HG03442 (cell line): ENCODE results near the gene SYNCRIP.
A peak's percentile ranks its signal among the peaks of the same experiment; 100 is the strongest.
"Not testable (repeated sequence)": the region's sequence is repeated elsewhere in the genome, so short reads cannot be mapped to it uniquely, and the experiment has no call there.

Experiments used
- ATAC-seq: cut with Tn5 transposase; IDR thresholded peaks from one replicate; pipeline ENCODE4 v1.9.1; 2021; ENCODE audit warnings: mild to moderate bottlenecking, moderate library complexity; ENCODE audit not compliant: unreplicated experiment

The SYNCRIP gene

DNA sequence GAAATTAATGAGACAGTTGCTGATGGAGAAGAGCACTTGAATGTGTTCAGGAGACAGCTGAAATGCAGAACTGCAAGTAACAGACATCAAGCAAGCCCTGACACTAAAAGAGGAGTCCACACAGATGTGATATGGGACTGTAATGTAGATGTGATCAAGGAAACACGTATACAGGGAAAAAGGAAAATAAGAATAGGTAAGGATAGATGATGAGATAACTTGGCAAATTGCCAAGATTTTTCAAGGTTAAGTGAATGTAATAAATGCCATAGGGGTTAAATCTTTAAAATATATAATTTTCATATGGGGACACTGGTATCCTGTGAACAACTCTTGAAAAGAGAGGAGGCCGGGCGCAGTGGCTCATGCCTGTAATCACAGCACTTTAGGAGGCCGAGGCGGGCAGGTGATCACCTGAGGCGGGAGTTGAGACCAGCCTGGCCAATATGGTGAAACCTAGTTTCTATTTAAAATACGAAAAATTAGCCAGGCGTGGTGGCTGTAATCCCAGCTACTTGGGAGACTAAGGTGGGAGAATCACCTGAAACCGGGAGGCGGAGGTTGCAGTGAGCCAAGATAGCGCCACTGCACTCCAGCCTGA lies 41.9 kb downstream of the SYNCRIP start:
- ATAC-seq, result no peak

DNA sequence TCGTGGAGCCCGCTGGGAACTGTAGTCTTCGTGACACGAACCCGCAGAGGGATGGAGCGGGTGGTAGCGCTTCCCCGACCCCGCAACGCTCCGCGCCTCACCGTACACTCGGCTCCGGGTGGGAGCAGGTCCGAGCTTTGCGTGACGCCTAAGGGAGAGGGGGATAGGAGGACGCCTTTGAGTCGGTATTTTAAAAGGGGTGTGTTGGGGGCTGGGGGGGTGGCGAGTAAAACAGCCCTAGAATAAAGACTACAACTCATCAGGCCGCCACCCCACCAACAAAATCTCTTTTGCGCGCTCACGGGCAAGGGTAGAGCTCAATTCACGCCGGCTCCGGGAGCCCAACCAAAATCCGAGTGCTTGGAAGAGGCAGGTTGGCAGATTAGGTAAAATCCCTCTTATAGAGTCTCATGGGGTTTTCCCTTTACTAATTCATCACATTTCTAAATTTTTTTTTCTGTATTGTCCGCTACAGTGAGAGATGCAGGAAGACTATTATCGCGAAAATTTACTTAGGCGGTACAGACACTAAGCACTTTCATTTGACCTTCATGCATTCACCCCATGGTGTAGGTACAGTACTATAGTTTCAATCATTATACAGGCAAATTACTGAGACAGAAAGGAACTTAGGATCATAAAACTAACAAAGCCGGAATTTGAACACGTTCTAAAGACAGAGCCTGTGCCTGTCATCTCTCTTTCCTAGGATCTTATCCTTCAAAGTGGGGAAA lies 48.3 kb downstream of the SYNCRIP start:
- peak; percentile 5 for ATAC-seq

DNA sequence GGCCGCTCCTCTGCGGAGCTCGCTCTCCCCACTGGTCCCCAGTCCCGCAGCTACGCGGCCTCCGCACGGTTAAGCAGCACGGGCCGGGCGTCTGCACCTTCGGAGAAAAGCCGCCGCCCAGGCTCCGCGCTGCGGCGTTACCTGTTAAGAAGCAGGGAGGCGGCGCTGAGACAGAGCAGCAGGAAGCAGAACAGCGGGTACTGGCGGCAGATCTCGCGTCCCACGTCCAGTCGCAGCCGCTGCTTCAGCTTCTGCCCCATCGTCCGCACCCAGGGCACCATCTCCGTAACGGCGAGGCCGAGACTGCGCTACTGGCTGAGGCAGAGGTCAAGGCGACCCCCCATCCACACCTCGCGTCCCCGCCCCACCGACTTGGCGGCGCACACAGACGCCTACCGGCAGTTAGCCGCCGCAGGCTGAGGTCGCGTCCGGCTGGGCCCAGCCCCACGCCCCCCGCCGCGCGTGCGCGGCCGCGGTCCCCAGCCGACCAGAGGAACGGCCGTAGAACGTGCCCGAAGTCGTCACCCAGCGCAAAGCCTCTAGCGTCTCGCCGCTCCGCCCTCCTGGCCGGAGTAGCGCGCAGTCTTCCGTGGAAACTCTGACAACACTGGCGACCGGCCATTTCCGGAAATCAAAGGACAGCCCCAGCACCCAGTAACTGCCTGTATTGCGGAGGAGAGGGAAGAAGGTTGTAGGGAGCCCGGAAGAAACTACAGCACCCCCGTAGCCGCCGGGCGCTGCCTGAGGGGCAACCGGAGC lies 49.1 kb downstream of the SYNCRIP start, which contains the start of gene SNX14:
Gene SNX14 (minus strand): TSS at position 421 of the 759 bp plus-strand sequence. CDS start 140 bp downstream, at position 281.
- peak; percentile 89 for ATAC-seq

DNA sequence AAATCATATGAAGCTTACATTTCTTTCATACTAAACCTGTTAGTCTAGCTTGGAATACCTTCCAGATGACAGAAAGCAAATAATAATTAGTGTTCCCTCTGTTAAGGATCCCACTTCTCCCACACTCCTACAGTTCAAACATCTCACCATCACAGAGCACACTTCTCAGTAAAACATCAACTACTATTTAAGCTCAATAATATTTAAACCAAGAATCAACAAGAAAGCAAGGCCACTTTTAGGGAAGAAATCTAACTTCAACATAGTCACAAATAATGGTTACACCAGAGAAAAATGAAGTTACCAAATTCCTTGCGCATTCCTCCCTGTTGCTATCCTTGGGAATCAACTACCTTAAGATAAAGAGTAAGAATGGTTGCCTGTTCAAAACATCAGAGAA lies 50.7 kb downstream of the SYNCRIP start:
- ATAC-seq, result no peak

DNA sequence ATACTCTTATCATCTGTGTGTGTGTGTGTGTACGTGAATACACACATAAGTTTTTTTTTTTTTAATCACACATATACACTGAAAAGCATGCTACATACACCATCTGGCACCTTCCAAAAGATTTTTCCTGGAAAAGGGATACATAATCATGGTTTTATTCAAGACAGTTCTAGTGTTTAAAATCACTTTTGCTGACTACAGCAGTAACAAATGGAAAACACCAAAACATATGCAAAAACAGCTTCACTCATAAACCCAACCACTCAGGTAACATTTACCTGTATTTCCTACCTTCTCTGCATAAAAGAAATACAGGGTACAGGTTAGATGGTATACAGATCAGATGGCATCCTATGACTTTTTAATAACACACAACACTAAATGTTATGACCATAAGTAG lies 51.5 kb downstream of the SYNCRIP start:
- ATAC-seq, result no peak

DNA sequence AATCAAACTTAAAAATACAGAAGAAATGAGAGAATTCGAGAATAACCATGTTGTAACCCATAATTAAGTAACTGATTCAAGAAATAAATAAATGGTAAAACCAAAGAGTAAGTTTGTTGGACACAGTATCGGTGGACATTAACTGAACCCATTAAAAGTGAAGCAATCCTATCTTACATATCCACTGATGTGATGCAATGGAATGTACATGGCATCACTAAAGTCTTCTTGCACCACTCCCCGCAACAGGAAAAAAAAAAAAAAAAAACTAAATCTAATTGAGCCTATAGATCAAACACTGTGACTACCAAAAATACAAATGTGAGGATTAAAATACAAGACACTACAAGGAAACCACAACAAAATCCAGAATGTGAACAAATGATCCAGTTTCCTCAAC lies 56.9 kb downstream of the SYNCRIP start:
- ATAC-seq, result no peak

DNA sequence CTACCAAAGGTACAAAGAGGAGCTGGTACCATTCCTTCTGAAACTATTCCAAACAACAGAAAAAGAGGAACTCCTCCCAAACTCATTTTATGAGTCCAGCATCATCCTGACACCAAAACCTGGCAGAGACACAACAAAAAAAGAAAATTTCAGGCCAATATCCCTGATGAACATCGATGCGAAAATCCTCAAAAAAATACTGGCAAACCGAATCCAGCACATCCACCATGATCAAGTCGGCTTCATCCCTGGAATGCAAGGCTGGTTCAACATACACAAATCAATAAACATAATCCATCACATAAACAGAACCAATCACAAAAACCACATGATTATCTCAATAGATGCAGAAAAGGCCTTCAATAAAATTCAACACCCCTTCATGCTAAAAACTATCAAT lies 59.9 kb downstream of the SYNCRIP start:
- not testable (repeated sequence) for ATAC-seq

DNA sequence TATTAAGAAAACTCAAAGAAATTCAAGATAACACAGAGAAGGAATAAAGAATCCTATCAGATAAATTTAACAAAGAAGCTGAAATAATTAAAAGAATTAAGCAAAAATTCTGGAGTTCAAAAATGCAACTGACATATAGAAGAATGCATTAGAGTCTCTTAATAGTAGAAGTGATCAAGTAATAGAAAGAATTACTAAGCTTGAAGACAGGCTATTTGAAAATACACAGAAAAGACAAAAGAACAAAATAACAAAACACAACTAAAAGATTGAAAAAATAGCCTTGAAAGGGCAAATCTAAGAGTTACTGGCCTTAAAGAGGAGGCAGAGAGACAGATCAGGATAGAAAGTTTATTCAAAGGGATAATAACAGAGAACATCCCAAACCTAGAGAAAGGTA lies 61.1 kb downstream of the SYNCRIP start:
- ATAC-seq, result no peak

DNA sequence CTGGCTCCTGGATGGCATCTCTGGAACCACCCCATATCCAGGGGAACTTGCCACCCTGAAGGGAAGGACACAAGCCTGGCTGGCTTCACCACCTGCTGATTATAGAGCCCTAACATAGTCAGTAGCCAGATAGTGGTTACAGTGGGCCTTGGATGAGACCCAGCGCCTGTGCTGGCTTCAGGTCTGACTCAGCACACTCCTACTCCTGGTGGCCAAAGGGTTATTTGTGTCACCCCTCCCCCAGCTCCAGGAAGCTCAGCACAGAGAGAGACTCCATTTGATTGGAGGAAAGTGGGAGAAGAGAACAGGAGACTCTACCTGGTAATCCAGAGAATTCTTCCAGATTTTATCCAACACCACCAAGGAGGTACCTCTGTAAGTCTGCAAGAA lies 61.8 kb downstream of the SYNCRIP start:
- ATAC-seq, result peak; percentile 97

DNA sequence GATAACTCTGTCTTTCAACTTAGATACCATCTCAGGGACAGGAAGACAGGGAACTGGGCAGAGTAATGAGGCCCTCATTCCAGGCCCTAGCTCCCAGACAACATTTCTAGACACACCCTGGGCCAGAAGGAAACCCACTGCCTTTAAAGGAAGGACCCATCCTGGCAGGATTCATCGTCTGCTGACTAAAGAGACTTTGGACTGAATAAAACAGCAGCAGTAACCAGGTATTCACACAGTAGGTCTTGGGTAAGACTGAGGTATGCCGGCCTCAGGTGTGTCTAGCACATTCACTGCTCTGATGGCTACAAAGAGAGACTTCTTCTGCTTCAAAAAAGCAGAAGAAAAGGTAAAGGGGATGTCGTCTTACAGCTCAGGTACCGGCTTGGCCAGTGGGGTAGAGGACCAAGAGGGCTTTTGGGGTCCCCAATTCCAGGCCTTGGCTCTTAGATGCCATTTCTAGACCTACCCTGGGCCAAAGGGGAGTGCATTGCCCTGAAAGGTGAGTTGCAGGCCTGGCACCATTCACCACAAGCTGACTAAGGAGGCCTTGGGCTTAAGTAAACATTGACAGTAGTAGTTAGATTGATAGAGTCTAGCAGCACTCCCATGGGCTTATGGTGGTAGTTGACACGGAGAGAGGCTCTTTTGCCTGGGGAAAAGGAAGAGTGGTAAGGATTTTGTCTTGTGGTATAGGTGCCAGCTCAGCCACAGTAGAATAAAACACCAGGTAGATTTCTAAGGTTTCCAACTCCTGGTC lies 62.4 kb downstream of the SYNCRIP start:
- no peak for ATAC-seq

DNA sequence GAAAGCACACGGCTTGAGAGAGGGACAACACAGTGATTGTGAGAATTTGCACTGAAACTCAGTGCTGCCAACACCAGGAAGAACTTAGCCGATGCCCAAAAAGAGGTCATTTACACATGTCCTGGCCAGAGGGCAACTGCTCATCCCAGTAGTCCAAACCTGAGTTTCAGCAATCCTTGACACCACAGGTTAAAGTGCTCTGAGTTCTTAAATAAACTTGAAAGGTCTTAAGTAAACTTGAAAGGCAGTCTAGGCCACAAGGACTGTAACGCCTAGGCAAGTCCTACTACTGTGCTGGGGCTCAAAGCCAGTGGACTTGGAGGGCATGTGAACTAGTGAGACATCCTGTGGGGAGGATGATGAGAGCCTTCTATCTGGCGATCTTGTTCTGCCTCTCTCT lies 63.1 kb downstream of the SYNCRIP start:
- ATAC-seq, result no peak

DNA sequence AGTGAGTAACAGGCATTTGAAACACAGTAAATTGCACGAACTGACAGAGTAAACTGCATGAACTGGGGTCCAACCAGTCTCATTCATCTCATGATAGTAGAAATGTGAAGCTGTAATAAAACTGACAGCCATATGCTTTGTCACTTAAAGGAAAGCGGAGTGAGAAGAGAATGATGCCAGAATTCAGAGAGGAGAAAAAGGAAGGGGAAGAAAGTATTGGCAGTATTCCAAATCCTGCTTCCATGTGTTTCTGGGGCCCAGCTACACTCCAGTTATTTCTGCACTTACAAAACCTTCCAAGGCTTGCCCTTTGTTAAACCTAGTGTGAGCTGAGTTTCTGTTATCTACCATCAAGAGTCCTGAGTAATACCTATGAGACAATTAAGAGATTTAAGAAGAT lies 66.2 kb downstream of the SYNCRIP start:
- no peak for ATAC-seq

DNA sequence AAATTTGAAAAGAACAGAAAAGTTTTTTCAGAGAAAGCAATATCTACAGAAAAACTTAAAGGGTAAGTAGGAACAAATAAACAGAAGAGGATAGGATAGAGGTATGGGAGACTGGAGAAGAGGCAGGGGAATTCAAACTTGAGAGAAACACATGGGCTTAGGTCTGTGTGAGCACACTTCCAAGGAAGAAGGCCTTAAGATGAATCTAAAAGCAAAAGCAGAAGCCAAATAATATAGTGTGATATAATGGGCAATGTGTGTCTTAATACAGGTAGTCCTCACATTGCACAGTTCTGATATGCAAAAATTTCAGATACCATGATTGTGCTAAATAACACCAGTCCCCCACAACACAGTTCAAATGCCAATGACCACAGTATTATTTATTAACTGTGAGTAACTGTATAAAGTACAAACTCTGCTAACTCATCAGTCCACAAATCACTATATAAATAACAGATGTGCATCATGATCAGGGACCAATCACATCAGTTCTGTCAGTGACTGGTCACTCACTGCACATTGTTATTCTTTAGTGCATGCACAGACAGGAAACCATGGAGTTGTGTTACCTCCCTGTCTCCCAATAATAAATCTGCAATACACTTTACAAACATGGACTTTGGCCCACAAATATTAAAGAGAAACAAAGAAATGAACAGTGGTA lies 67.6 kb downstream of the SYNCRIP start:
- ATAC-seq, result no peak

DNA sequence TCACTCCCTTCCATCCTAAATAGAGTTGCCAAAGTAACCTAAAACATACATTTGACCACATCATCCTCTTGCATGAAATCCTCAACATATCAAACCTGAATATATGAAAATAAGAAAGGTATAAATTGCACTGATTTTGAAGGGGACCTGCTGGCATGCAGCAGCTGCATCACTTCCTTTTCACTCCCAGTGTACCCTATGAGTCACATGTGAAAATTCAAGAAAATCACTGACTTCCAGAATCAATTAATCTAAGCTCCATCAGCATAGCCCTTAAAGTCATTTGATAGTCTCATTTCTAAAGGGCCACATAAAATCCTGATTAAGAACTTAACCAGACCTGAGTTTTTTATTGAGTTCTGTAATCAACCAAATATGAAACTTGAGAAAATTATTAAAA lies 73.4 kb downstream of the SYNCRIP start:
- no peak for ATAC-seq

DNA sequence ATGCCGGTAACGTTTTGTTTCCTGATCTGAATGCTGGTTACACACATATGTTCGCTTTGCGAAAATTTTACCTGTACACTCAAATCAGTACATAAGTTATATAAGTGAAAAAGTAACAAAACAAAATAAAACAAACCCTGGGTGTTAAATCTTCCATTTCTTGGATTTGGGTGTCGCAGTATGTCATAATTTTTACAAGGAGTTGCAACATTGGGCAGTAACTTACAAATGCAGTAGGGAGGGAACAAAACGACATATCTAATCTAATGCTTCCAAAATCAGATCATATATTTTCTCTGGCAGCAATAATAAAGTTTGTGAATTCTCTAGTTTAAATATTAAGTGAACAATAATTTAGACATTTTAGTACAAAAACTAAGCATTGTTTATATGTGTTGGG lies 74.3 kb downstream of the SYNCRIP start:
- no peak for ATAC-seq

DNA sequence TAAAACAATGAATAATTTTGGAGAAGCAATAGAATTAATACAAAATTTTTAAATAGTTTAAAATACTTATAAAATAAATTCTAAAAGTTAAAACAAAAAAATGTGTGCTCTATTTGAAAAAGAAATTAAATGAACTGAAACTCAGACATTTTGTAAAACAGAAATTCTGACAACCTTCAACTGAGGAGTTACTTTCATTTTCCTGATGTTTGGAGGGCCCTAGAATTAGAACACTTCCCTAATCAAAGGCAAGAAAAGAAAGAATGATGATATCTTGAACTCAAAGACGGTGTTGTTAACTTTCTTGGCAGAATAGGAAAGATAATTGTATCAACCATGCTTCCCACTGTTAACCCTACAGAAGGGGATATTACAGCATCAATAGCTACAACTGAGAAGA lies 77.0 kb downstream of the SYNCRIP start:
- ATAC-seq, result no peak

DNA sequence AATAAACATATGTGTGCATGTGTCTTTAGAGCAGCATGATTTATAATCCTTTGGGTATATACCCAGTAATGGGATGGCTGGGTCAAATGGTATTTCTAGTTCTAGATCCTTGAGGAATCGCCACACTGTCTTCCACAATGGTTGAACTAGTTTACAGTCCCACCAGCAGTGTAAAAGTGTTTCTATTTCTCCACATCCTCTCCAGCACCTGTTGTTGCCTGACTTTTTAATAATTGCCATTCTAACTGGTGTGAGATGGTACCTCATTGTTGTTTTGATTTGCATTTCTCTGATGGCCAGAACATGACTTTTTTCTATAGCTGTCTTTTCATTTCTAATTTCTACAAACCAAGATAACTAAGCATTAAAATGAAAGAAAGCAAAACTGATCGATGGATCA lies 78.5 kb downstream of the SYNCRIP start:
- not testable (repeated sequence) for ATAC-seq
